Neural progenitor cell (in vitro differentiated cells): Measurements from ENCODE around the gene SFR1. TPM values are rescaled to one million over a fixed set of nuclear protein-coding genes. Genes with fewer than 3 reads are reported as not detected.
A peak's percentile ranks its signal among the peaks of the same experiment; 100 is the strongest.

Experiments
- DNase-seq: peaks from one replicate; pipeline ENCODE4 v3.0.0-alpha.2; 2016; ENCODE audit warnings: low spot score
- H2AFZ ChIP-seq: fragments of 200-600 bp; sonication (generic); replicated peaks from 2 replicates; pipeline ENCODE4 v1.6.1; 2016; ENCODE audit warnings: antibody characterized with exemption
- H3F3A ChIP-seq: fragments of 200-600 bp; sonication (generic); 2 replicates; pipeline ENCODE4 v1.6.1; 2016; ENCODE audit warnings: antibody characterized with exemption, low read depth
- H3K27ac ChIP-seq: fragments of 200-600 bp; sonication (generic); 2 replicates; pipeline ENCODE4 v1.5.1; 2016; ENCODE audit warnings: mild to moderate bottlenecking
- H3K27me3 ChIP-seq: fragments of 200-600 bp; sonication (generic); 2 replicates; pipeline ENCODE4 v1.6.1; 2016; ENCODE audit warnings: mild to moderate bottlenecking, moderate library complexity
- H3K36me3 ChIP-seq: fragments of 200-600 bp; sonication (generic); 2 replicates; pipeline ENCODE4 v1.5.1; 2016
- H3K4me1 ChIP-seq: fragments of 200-600 bp; sonication (generic); 2 replicates; pipeline ENCODE4 v1.6.1; 2016; ENCODE audit warnings: mixed run types
- H3K4me2 ChIP-seq: fragments of 200-600 bp; sonication (generic); 2 replicates; pipeline ENCODE4 v1.6.1; 2016
- H3K4me3 ChIP-seq: fragments of 200-600 bp; sonication (generic); 2 replicates; pipeline ENCODE4 v1.5.1; 2016
- H3K79me2 ChIP-seq: fragments of 200-600 bp; sonication (generic); 2 replicates; pipeline ENCODE4 v1.6.1; 2016; ENCODE audit warnings: low read depth
- H3K9ac ChIP-seq: fragments of 200-600 bp; sonication (generic); 2 replicates; pipeline ENCODE4 v1.6.1; 2016
- H3K9me3 ChIP-seq: fragments of 200-600 bp; sonication (generic); 2 replicates; pipeline ENCODE4 v1.5.1; 2016; ENCODE audit warnings: low read depth
- H4K20me1 ChIP-seq: fragments of 200-600 bp; sonication (generic); 2 replicates; pipeline ENCODE4 v1.6.1; 2016; ENCODE audit warnings: low read depth
- H3K27ac Mint-ChIP-seq: 3 replicates; pipeline ENCODE4 v1.8.0; 2021; ENCODE audit warnings: mixed read lengths
- H3K27me3 Mint-ChIP-seq: 2 replicates; pipeline ENCODE4 v1.8.0; 2022; ENCODE audit warnings: low read depth, mild to moderate bottlenecking, inconsistent platforms, moderate library complexity, mixed read lengths; ENCODE audit not compliant: insufficient read depth
- H3K36me3 Mint-ChIP-seq: 3 replicates; pipeline ENCODE4 v1.8.0; 2021; ENCODE audit warnings: mixed read lengths
- H3K4me1 Mint-ChIP-seq: 3 replicates; pipeline ENCODE4 v1.8.0; 2021; ENCODE audit warnings: mixed read lengths
- H3K4me3 Mint-ChIP-seq: 3 replicates; pipeline ENCODE4 v1.8.0; 2021; ENCODE audit warnings: mild to moderate bottlenecking, moderate library complexity, mixed read lengths
- H3K9me3 Mint-ChIP-seq: 3 replicates; pipeline ENCODE4 v1.8.0; 2020; ENCODE audit warnings: mixed read lengths
- CTCF ChIP-seq: fragments of 200-600 bp; sonication (generic); IDR thresholded peaks from 2 replicates; pipeline ENCODE4 v1.5.1; 2017; ENCODE audit warnings: antibody characterized with exemption, mild to moderate bottlenecking
- EZH2 ChIP-seq: fragments of 200-600 bp; sonication (generic); IDR thresholded peaks from 2 replicates; pipeline ENCODE4 v1.6.1; 2017; ENCODE audit warnings: antibody characterized with exemption, mild to moderate bottlenecking, moderate library complexity
- EZH2phosphoT487 ChIP-seq: fragments of 200-600 bp; sonication (generic); IDR thresholded peaks from 2 replicates; pipeline ENCODE4 v1.6.1; 2017; ENCODE audit warnings: antibody characterized with exemption
- total RNA-seq: library from RNA; depleted of rRNA; stranded (reverse); fragments of >200 nt; gene quantifications from 2 replicates; pipeline ENCODE4 v1.2.3, GENCODE V29; 2015; ENCODE audit warnings: low replicate concordance

The SFR1 gene
- total RNA-seq, 1 donor from 2014 or later: 18.2 TPM

GRCh38 chr10:104127411-104127810, 5.4 kb downstream of the SFR1 start:
- Mint-ChIP-seq H3K9me3 (no peaks in the 10 kb centered on the region), H3K4me1 (peaks cover 21% of the 10 kb centered on the region), H3K36me3 (peaks cover 7% of the 10 kb centered on the region), H3K27me3 (no peaks in the 10 kb centered on the region), H3K27ac (peak overlapping the region; percentile 28), H3K4me3 (no peak overlapping the region)
- Histone ChIP-seq H3K4me1 (peaks cover 28% of the 10 kb centered on the region), H3K79me2 (peaks cover 18% of the 10 kb centered on the region), H3K4me3 (no peak overlapping the region), H3K9ac (no peak overlapping the region), H3K36me3 (no peaks in the 10 kb centered on the region), H3K4me2 (peak overlapping the region; percentile 40), H4K20me1 (no peaks in the 10 kb centered on the region), H2AFZ (no peak overlapping the region), H3K27me3 (no peaks in the 10 kb centered on the region), H3K27ac (peak overlapping the region; percentile 44), H3K9me3 (no peaks in the 10 kb centered on the region), H3F3A (peaks cover 20% of the 10 kb centered on the region)
- DNase-seq: peak; percentile 64
- TF ChIP-seq EZH2phosphoT487: no peak
- TF ChIP-seq CTCF: peak; percentile 55

DNA sequence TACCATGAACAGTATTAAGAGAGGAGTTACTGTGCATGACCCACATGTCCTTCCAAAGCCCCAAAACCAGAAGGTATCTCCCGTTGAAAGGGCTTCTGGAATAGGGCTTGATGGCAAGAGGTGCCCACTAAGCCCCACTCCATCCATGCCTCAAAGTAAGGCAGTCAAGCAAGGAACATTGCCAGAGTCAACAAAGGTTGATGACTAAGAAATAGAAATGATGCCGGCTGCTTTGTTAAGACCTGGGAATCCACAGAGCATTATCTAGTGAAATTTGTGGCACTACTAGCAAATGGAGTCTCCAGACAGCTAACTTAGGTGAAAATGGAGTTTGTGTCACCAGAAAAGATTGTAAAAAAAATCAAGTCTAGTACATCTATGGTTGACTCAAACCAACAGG, 6.2 kb downstream of the SFR1 start:
- Histone ChIP-seq H3K4me3 (no peak overlapping the region), H3K4me2 (no peak overlapping the region), H3K36me3 (no peaks in the 10 kb centered on the region), H2AFZ (no peak overlapping the region), H3K27ac (no peak overlapping the region), H4K20me1 (no peaks in the 10 kb centered on the region), H3K9ac (no peak overlapping the region), H3K9me3 (no peaks in the 10 kb centered on the region), H3K27me3 (no peaks in the 10 kb centered on the region), H3K79me2 (peaks cover 10% of the 10 kb centered on the region), H3F3A (peaks cover 13% of the 10 kb centered on the region), H3K4me1 (peaks cover 20% of the 10 kb centered on the region)
- peaks cover 7% of the 10 kb centered on the region for H3K36me3 Mint-ChIP-seq
- H3K27me3 Mint-ChIP-seq: no peaks in the 10 kb centered on the region
- DNase-seq: no peak
- no peaks in the 10 kb centered on the region for H3K9me3 Mint-ChIP-seq
- peaks cover 16% of the 10 kb centered on the region for H3K4me1 Mint-ChIP-seq
- no peak overlapping the region for H3K27ac Mint-ChIP-seq
- TF ChIP-seq EZH2 (no peak), CTCF (no peak), EZH2phosphoT487 (no peak)
- no peak overlapping the region for H3K4me3 Mint-ChIP-seq

DNA sequence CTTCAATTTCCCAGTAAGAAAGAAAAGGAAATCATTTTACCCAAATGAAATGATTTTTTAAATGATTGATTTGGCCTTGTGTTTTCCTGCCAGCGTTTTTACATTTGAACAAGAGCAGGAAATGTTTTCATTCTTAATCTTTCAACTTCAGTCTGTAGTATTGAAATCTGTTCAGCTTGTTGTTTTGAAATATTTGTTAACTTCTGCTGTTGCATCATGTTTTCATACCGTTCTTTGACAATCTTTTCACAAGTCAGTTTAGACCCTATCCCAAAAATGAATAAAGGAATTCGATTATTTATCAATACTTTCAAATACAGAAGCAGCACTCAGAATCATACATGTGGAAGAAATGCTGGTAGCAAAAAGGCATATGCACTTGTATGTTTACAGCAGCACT, 8.1 kb downstream of the SFR1 start:
- H3K27me3 Mint-ChIP-seq: no peaks in the 10 kb centered on the region
- H3K9ac ChIP-seq: no peak overlapping the region
- H3K4me2 ChIP-seq: no peak overlapping the region
- no peak overlapping the region for H3K27ac ChIP-seq
- H3F3A ChIP-seq: peaks cover 13% of the 10 kb centered on the region
- no peak for TF ChIP-seq CTCF
- TF ChIP-seq EZH2: no peak
- no peak for TF ChIP-seq EZH2phosphoT487
- no peak overlapping the region for H2AFZ ChIP-seq
- H3K27me3 ChIP-seq: no peaks in the 10 kb centered on the region
- no peaks in the 10 kb centered on the region for H3K36me3 ChIP-seq
- H3K9me3 Mint-ChIP-seq: no peaks in the 10 kb centered on the region
- no peaks in the 10 kb centered on the region for H3K9me3 ChIP-seq
- no peak for DNase-seq
- H4K20me1 ChIP-seq: no peaks in the 10 kb centered on the region
- peaks cover 9% of the 10 kb centered on the region for H3K4me1 Mint-ChIP-seq
- H3K36me3 Mint-ChIP-seq: peaks cover 7% of the 10 kb centered on the region
- no peaks in the 10 kb centered on the region for H3K79me2 ChIP-seq
- no peak overlapping the region for H3K4me3 Mint-ChIP-seq
- H3K4me3 ChIP-seq: no peak overlapping the region
- peaks cover 12% of the 10 kb centered on the region for H3K4me1 ChIP-seq
- H3K27ac Mint-ChIP-seq: no peak overlapping the region
